ENCODE measurements around the gene JDP2. TPM values are rescaled to one million over a fixed set of nuclear protein-coding genes. Genes with fewer than 3 reads are reported as not detected.
A peak's percentile ranks its signal among the peaks of the same experiment; 100 is the strongest.

The JDP2 gene
- total RNA-seq, 1 experiment from 2014 or later, result 22.8 TPM

DNA sequence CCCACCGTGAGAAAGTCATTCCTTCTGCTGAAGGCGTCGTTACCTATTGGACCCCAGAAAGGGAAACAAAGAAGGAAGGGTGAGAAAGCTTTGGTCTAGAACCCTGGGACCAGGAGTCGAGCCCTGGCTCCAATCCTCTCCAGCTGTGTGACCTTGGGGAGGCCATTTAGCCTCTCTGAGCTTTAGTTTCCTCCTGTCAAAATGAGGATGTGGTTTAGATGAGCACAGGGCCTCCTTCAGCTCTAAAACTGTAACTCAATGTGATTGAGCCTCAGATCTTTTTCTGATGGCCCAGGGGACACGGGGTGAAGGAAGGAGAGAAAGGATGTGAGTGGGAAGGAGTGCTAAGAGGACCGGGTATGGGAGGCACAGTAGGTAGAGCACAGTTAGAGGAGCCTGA lies 7.7 kb downstream of the JDP2 start:
- no peak overlapping the region for H3K23ac ChIP-seq (ENCODE audit: insufficient read length, low read depth, low read length)
- Mint-ChIP-seq H3K27ac (peak overlapping the region in 2 of 3 experiments; percentile 33 to 50; a peak in 3 of 7 replicates), H3K4me3 (no peak overlapping the region), H3K4me1 (peaks cover 24 to 32% of the 10 kb centered on the region in 2 experiments), H3K9me3 (no peaks in the 10 kb centered on the region), H3K27me3 (ENCODE audit: low read depth) (no peaks in the 10 kb centered on the region; the same call in 1 of the 2 replicates), H3K36me3 (ENCODE audit: insufficient read depth in 1 of 3, low read depth in 3 of 3) (peaks cover 18 to 55% (median 41%) of the 10 kb centered on the region in 3 experiments; a peak in 6 of 7 replicates)
- no peak overlapping the region for H4K5ac ChIP-seq (ENCODE audit: insufficient read length, low read depth, low read length)
- no peak overlapping the region for H2BK120ac ChIP-seq (ENCODE audit: low read depth, low read length, poor library complexity, severe bottlenecking)
- no peak overlapping the region for H2AK5ac ChIP-seq (ENCODE audit: insufficient read length, low read length)
- H3K27ac ChIP-seq (ENCODE audit: insufficient read length, low read depth, low read length), result no peak overlapping the region
- H3K4me2 ChIP-seq (ENCODE audit: insufficient read depth, insufficient read length, low read length), result no peak overlapping the region
- H3K79me1 ChIP-seq (ENCODE audit: insufficient read depth, low read depth, low read length, poor library complexity, severe bottlenecking), result no peaks in the 10 kb centered on the region
- H4K91ac ChIP-seq (ENCODE audit: insufficient read length, low read depth, low read length), result no peak overlapping the region
- H3K27me3 ChIP-seq (ENCODE audit: insufficient read depth, low read length), result no peaks in the 10 kb centered on the region
- no peaks in the 10 kb centered on the region for H3K9me3 ChIP-seq (ENCODE audit: control insufficient read depth, low read depth, low read length)
- no peak overlapping the region for H2BK12ac ChIP-seq (ENCODE audit: insufficient read length, low read depth, low read length)
- no peak overlapping the region for H2BK20ac ChIP-seq (ENCODE audit: low read depth, low read length, poor library complexity, severe bottlenecking)
- no CpG with 5 or more reads among the region's 6 CpGs for WGBS (ENCODE audit: extremely low coverage, insufficient read length, low lambda C conversion rate)
- no peak overlapping the region for H3K14ac ChIP-seq (ENCODE audit: insufficient read depth, low read length)
- H3K18ac ChIP-seq (ENCODE audit: insufficient read length, low read depth, low read length), result no peak overlapping the region
- no peak for TF ChIP-seq CTCF (conservative IDR thresholded peaks at IDR 0.05)
- no peaks in the 10 kb centered on the region; the same call in 1 of the 2 replicates for H3K79me2 ChIP-seq (ENCODE audit: insufficient read depth, low read length)
- H3T11ph ChIP-seq (ENCODE audit: low read length), result no peak overlapping the region
- no peak overlapping the region for H3K56ac ChIP-seq (ENCODE audit: insufficient read length, low read depth, low read length)
- H3K9ac ChIP-seq (ENCODE audit: extremely low read depth, insufficient read length, low read length), result no peak overlapping the region
- H2AFZ ChIP-seq (ENCODE audit: low read length), result no peak overlapping the region
- H4K20me1 ChIP-seq (ENCODE audit: control insufficient read depth, insufficient read depth, insufficient read length), result peaks cover 3% of the 10 kb centered on the region
- no peak overlapping the region for H2BK5ac ChIP-seq (ENCODE audit: insufficient read length, low read length)
- no peak overlapping the region for H3K4ac ChIP-seq (ENCODE audit: low read depth, low read length)
- H3K4me1 ChIP-seq (ENCODE audit: insufficient read depth, low read length), result peaks cover 3% of the 10 kb centered on the region; the same call in 1 of the 2 replicates
- H2BK15ac ChIP-seq (ENCODE audit: low read depth, low read length), result no peak overlapping the region
- DNase-seq, result no peak
- H3K23me2 ChIP-seq (ENCODE audit: insufficient read length, low read depth, low read length, poor library complexity, severe bottlenecking), result no peaks in the 10 kb centered on the region
- no peak overlapping the region for H4K8ac ChIP-seq (replicated peaks; ENCODE audit: insufficient read length, low read depth, low read length)
